AG04450 (cell line): Measurements from ENCODE around the gene FTCDNL1. TPM values are rescaled to one million over a fixed set of nuclear protein-coding genes. Genes with fewer than 3 reads are reported as not detected.

Experiments
- CTCF ChIA-PET: fragments of 300-600, 350-600 bp; formaldehyde crosslinking; extraction: SDS; loops from one replicate; lab custom pipeline; 2022; ENCODE audit warnings: antibody characterized with exemption, inconsistent platforms; lab: Charles Lee
- POLR2A ChIA-PET: fragments of 350-600 bp; formaldehyde crosslinking; extraction: SDS; loops from one replicate; lab custom pipeline; 2021; ENCODE audit warnings: antibody characterized with exemption, inconsistent platforms; lab: Yijun Ruan, JAX
- DNase-seq: peaks from one replicate; pipeline ENCODE4 v3.0.0-alpha.2; 2011; ENCODE audit warnings: low read depth, low spot score
- H3K27ac ChIP-seq: one replicate; pipeline ENCODE4 v1.5.1; 2012; ENCODE audit warnings: low read depth, low read length, control low read depth
- H3K27me3 ChIP-seq: one replicate; pipeline ENCODE4 v1.6.0; 2012; ENCODE audit warnings: low read length; ENCODE audit not compliant: control insufficient read depth, insufficient read depth
- H3K4me3 ChIP-seq: 2 replicates; pipeline ENCODE4 v1.5.1; 2011; ENCODE audit warnings: mild to moderate bottlenecking, low read depth, low read length, control low read depth
- H3K9me3 ChIP-seq: 2 replicates; pipeline ENCODE4 v1.5.1; 2012; ENCODE audit warnings: low read length; ENCODE audit not compliant: control insufficient read depth, insufficient read depth
- CTCF ChIP-seq: IDR thresholded peaks from 2 replicates; pipeline ENCODE4 v1.5.1; 2011; ENCODE audit warnings: low read depth, low read length, control low read depth, inconsistent platforms
- polyA plus RNA-seq: library from polyadenylated mRNA; depleted of rRNA; stranded (reverse); fragments of >200 nt; gene quantifications from 2 replicates; pipeline ENCODE4 v1.2.3, GENCODE V29; 2011

The FTCDNL1 gene
- polyA plus RNA-seq, 1 experiment = 0.10 TPM

GRCh38 chr2:199798831-199799580 lies 52.0 kb downstream of the FTCDNL1 start:
- TF ChIP-seq CTCF = no peak
- DNase-seq = no peak

GRCh38 chr2:199797431-199798403 lies 53.3 kb downstream of the FTCDNL1 start:
- DNase-seq = no peak
- TF ChIP-seq CTCF = no peak
- ChIA-PET CTCF (no interaction called here), POLR2A (interaction anchor here (0.5 kb wide), 1 partner anchor 108 kb away, joined by 5 read pairs; no protein-coding TSS in a partner anchor)
- H3K9me3 ChIP-seq = no peaks in the 10 kb centered on the region
- H3K27ac ChIP-seq = no peak overlapping the region
- no peak overlapping the region for H3K4me3 ChIP-seq
- H3K27me3 ChIP-seq = no peaks in the 10 kb centered on the region

More at GRCh38 chr2:199798831-199799580, 52.0 kb downstream of the FTCDNL1 start:
- ChIA-PET CTCF (interaction anchor here (2.3 kb wide), 1 partner anchor 59 kb away, joined by 7 read pairs; no protein-coding TSS in a partner anchor), POLR2A (no interaction called here)
- no peak overlapping the region for H3K4me3 ChIP-seq
- H3K27me3 ChIP-seq = no peaks in the 10 kb centered on the region
- H3K27ac ChIP-seq = no peak overlapping the region
- no peaks in the 10 kb centered on the region for H3K9me3 ChIP-seq

- no peaks in the 10 kb centered on the region for H3K9me3 ChIP-seq
- H3K27me3 ChIP-seq = no peaks in the 10 kb centered on the region
- DNase-seq = no peak
- no peak for TF ChIP-seq CTCF
- no peak overlapping the region for H3K27ac ChIP-seq
- no peak overlapping the region for H3K4me3 ChIP-seq
- ChIA-PET POLR2A (no interaction called here), CTCF (no interaction called here)
Measured at GRCh38 chr2:199792381-199792780, 58.6 kb downstream of the FTCDNL1 start.

GRCh38 chr2:199791326-199791725 lies 59.7 kb downstream of the FTCDNL1 start:
- Histone ChIP-seq H3K27me3 (no peaks in the 10 kb centered on the region), H3K4me3 (no peak overlapping the region), H3K27ac (no peak overlapping the region), H3K9me3 (no peaks in the 10 kb centered on the region)
- no peak for TF ChIP-seq CTCF
- DNase-seq = no peak
- ChIA-PET CTCF (no interaction called here), POLR2A (no interaction called here)
